IPS-15b (cell line): ENCODE results near the gene EFNA2.
A peak's percentile ranks its signal among the peaks of the same experiment; 100 is the strongest.

ENCODE experiments used
- H3K27me3 ChIP-seq: one replicate; pipeline ENCODE4 v1.6.1; 2013; ENCODE audit warnings: low read length; ENCODE audit not compliant: control insufficient read depth, insufficient read depth
- H3K36me3 ChIP-seq: one replicate; pipeline ENCODE4 v1.6.1; 2013; ENCODE audit warnings: low read length; ENCODE audit not compliant: control insufficient read depth, insufficient read depth
- H3K4me1 ChIP-seq: one replicate; pipeline ENCODE4 v1.6.1; 2013; ENCODE audit warnings: mild to moderate bottlenecking, low read length; ENCODE audit not compliant: control insufficient read depth, insufficient read depth
- H3K4me3 ChIP-seq: one replicate; pipeline ENCODE4 v1.5.1; 2013; ENCODE audit warnings: low read depth, low read length
- H3K9ac ChIP-seq: one replicate; pipeline ENCODE4 v1.6.1; 2013; ENCODE audit warnings: low read depth, mild to moderate bottlenecking, low read length
- H3K9me3 ChIP-seq: one replicate; pipeline ENCODE4 v1.6.1; 2013; ENCODE audit warnings: mild to moderate bottlenecking, low read length; ENCODE audit not compliant: control insufficient read depth, insufficient read depth

Gene EFNA2

GRCh38 chr19:1285737-1286360 is at the start of gene EFNA2:
Gene EFNA2, plus strand, starts transcription at chr19:1285873. Its CDS starts 296 bp downstream, at chr19:1286169.
- H3K9ac ChIP-seq = peak within 1 kb of the TSS; percentile 47
- no peaks in the 10 kb centered on the region for H3K36me3 ChIP-seq
- peaks cover 5% of the 10 kb centered on the region for H3K27me3 ChIP-seq
- no peaks in the 10 kb centered on the region for H3K9me3 ChIP-seq
- H3K4me1 ChIP-seq = no peaks in the 10 kb centered on the region
- H3K4me3 ChIP-seq = peak within 1 kb of the TSS; percentile 36

DNA sequence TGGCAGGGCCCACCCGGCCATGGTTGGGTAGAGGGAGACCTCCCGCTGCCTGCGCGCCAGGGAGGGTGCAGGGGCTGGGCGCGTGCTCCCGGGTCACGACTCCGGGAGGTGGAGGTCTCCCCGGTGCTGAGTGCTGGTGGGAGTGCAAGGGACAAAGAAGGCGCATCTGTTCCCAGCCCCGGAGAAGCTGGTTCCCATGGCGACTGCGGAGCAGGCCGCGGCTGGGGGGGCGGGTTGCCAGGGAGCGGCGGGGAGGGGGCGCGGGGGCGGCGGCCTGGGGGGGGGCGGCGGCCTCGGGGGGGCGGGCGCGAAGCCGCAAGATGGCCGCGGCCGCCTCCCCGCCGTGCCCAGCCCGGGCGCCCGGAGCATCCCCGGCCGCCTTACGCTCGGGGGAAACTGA is 49.1 kb upstream of the EFNA2 start:
- H3K27me3 ChIP-seq = no peaks in the 10 kb centered on the region
- no peaks in the 10 kb centered on the region for H3K4me1 ChIP-seq
- H3K9me3 ChIP-seq = no peaks in the 10 kb centered on the region
- H3K36me3 ChIP-seq = peaks cover 34% of the 10 kb centered on the region
- H3K9ac ChIP-seq = peak overlapping the region; percentile 24
- H3K4me3 ChIP-seq = peak overlapping the region; percentile 68

DNA sequence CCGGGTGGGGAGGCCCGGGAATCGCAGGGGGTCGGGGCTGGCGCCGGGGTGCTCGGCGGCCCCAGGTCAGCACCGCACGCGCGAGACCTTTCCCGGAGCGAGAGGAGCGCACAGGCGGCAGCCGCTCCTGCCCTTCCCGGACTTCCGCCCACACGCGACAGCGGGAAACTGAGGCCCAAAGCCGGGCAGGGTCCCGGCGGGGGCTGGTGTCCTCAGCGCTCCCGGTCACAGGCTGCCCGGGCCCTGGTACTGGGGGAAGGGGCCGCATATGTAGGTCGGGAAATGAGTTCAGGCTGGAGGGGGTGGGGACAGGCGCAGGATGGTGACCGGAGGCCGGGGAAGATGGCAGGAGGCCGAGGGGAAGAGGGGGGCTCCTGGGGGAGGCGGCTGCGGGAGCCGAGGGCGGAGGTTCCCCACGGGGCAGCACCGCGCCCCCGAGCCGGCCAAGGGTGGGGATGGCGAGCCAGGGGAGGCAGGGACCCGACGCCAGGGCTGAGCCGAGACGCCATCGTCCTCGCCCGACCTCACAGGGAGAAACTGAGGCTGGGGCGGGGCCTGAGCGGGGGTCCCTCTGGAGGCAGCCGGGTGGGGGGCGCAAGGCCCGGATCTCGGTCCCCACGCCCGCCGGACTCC is 48.5 kb upstream of the EFNA2 start:
- Histone ChIP-seq H3K27me3 (no peaks in the 10 kb centered on the region), H3K36me3 (peaks cover 31% of the 10 kb centered on the region), H3K4me1 (no peaks in the 10 kb centered on the region), H3K9ac (peak overlapping the region; percentile 24), H3K9me3 (no peaks in the 10 kb centered on the region), H3K4me3 (peak overlapping the region; percentile 68)

DNA sequence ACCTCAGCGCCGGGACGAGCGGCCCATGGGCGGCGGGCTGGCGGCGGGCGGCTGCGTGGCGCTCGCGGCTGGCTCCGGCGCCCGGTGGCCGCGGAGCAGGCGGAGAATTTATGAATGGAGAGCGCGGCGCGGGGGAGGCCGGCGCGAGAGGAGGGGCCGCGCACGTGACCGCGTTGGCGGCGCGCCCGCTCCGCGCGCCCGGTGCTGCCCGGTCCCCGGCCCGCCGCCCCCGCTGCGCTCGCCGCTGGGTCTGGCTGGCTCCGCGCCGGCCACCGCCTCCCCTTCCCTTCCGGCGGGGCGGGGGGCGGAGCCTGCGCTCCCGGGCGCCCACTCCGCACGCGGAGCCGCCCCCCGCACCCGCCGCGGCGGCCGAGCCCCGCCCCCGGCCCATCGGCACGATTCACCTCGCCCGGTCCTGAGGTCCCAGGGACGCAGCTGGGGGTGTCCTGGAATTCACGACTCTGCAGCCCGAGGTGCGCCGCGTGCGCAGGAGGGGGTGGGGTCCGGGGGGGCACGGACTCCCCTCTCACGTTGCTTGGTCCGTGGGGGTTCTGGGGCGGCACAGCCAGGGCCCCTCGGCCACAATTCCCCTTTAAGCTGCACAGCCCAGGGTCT is 47.8 kb upstream of the EFNA2 start, which contains the start of gene CBARP:
TSS of gene CBARP (minus strand) at position 252 of the 615 bp plus-strand sequence. CDS start 1,905 bp downstream, outside the sequence.
- peak within 1 kb of the TSS; percentile 24 for H3K9ac ChIP-seq
- H3K9me3 ChIP-seq = no peaks in the 10 kb centered on the region
- H3K36me3 ChIP-seq = peaks cover 25% of the 10 kb centered on the region
- H3K4me3 ChIP-seq = peak within 1 kb of the TSS; percentile 68
- no peaks in the 10 kb centered on the region for H3K27me3 ChIP-seq
- no peaks in the 10 kb centered on the region for H3K4me1 ChIP-seq

- Histone ChIP-seq H3K36me3 (peaks cover 21% of the 10 kb centered on the region), H3K4me3 (peak overlapping the region; percentile 50), H3K9me3 (no peaks in the 10 kb centered on the region), H3K9ac (no peak overlapping the region), H3K27me3 (no peaks in the 10 kb centered on the region), H3K4me1 (no peaks in the 10 kb centered on the region)
Observed at GRCh38 chr19:1238369-1239303, 47.0 kb upstream of the EFNA2 start.

DNA sequence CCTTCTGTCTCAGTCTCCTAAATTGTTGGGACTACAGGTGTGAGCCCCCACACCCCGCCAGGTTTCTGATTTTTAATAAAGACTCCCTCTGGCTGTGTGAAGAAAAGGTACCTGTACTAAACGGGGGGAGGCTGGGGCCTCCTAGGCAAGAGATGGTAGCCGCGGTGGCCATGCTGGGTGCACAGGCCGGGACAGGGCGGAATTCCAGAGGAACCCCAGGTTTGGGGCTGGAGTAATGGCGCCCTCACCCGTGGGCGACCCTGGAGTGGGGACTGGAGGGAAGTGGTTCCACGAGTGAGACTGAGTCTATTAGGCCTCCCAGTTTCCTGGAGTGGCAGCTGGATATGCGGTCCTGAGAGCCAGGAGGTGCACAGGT is 46.3 kb upstream of the EFNA2 start:
- peaks cover 13% of the 10 kb centered on the region for H3K36me3 ChIP-seq
- no peak overlapping the region for H3K9ac ChIP-seq
- H3K4me1 ChIP-seq = no peaks in the 10 kb centered on the region
- H3K9me3 ChIP-seq = no peaks in the 10 kb centered on the region
- peak overlapping the region; percentile 49 for H3K4me3 ChIP-seq
- H3K27me3 ChIP-seq = no peaks in the 10 kb centered on the region

DNA sequence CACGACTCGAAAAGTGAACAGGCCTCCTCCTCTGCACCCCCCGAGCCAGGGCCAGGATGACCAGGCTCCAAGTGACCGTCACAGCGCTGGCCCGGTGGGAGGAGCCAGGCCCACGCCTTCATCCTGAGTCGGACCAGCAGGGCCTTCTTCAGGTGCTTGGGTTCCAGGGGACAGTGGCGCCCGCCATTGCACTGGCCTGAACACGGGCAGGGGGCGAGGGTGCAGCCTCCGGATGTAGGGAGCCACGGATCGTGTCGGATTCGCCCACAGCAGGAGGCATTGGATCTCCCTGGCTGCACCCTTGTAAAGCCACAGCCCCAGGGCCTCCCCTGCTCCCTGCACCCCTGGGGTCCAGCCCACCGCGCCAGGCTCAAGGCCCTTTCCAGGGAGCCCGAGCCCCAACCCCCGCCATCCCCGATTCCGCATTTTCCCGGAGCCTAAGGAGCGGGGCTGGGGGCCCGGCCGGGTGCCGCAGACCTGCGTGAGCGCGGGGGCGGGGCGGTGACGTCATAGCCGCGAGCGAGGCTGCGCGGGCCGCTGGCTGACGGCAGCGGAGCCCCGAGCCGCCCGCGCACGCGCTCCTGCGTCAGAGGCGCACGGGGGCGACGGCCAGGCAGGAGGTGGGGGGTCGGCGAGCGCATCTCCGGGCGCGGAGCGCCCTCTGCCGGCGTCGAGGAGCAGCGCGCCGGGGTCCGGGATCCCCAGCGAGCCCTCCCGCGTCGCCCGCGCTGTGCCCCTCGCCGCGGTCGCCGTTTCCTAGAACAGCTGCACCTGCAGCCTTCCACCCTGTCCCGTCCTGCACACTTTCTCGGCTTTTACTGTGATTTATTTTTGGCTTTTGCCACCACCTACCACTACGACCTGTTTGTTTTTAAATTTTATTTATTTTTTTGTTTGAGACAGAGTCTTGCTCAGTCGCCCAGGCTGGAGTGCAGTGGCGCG is 45.6 kb upstream of the EFNA2 start:
- no peaks in the 10 kb centered on the region for H3K9me3 ChIP-seq
- H3K27me3 ChIP-seq = no peaks in the 10 kb centered on the region
- peak overlapping the region; percentile 49 for H3K4me3 ChIP-seq
- H3K9ac ChIP-seq = peak overlapping the region; percentile 79
- peaks cover 8% of the 10 kb centered on the region for H3K36me3 ChIP-seq
- H3K4me1 ChIP-seq = no peaks in the 10 kb centered on the region

DNA sequence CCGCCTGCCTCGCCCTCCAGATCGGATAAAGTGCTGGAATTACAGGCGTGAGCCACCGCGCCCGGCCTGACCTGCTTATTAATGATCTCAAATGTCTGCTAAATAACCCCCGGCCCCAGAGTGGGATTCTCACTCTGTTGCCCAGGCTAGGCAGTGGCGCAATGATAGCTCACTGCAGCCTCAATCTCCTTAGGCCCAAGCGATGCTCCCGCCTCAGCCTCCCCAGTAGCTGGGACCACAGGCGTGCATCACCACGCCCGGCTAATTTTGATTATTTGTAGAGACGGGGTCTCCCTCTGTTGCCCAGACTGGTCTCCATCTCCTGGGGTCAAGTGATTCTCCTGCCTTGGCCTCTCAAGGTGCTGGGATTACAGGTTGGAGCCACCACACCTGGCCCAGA is 44.7 kb upstream of the EFNA2 start:
- Histone ChIP-seq H3K4me3 (no peak overlapping the region), H3K9ac (no peak overlapping the region), H3K27me3 (no peaks in the 10 kb centered on the region), H3K9me3 (no peaks in the 10 kb centered on the region), H3K4me1 (no peaks in the 10 kb centered on the region), H3K36me3 (no peaks in the 10 kb centered on the region)

DNA sequence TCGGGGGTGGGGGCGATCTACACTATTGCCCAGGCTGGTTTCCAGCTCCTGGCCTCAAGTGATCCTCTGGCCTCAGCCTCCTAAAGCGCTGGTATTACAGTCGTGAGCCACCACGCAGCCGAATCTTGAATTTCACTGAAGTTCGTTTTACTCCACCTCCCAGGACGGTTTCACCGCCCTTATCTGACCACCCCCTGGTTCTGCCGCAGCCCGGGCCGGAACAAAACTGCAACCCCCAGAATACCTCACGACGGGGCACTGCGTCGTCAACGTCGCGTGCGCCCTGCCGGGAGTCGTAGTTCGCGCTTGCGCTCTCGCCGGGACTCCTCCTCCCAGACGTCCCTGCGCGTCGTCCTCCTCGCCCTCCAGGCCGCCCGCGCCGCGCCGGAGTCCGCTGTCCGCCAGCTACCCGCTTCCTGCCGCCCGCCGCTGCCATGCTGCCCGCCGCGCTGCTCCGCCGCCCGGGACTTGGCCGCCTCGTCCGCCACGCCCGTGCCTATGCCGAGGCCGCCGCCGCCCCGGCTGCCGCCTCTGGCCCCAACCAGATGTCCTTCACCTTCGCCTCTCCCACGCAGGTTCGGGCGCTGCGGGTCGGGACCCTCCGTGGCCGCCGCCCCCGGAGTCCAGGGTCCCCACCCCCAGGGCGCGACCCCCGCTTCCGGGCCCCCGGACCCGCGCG is 44.1 kb upstream of the EFNA2 start, which contains the start of gene ATP5F1D:
TSS of gene ATP5F1D (plus strand) at position 335 of the 679 bp plus-strand sequence. CDS start at position 435, 100 bp downstream.
- Histone ChIP-seq H3K4me3 (peak within 1 kb of the TSS; percentile 77), H3K27me3 (no peaks in the 10 kb centered on the region), H3K9me3 (no peaks in the 10 kb centered on the region), H3K36me3 (no peaks in the 10 kb centered on the region), H3K4me1 (no peaks in the 10 kb centered on the region), H3K9ac (peak within 1 kb of the TSS; percentile 54)
